ENCODE results near the gene RAB3IL1.

RAB3IL1 gene

GRCh38 chr11:61907282-61907681, 10.1 kb downstream of the RAB3IL1 start:
- Histone ChIP-seq H3K9ac (ENCODE audit: low read depth, low read length) (no peak overlapping the region), H3K9me3 (ENCODE audit: insufficient read depth, low read depth, low read length) (no peaks in the 10 kb centered on the region), H3K27ac (ENCODE audit: low read length) (no peak overlapping the region), H3K4me1 (ENCODE audit: insufficient read depth, low read length) (peaks cover 14% of the 10 kb centered on the region; the same call in 1 of the 2 replicates), H3K27me3 (ENCODE audit: insufficient read depth, low read length) (no peaks in the 10 kb centered on the region), H3K36me3 (ENCODE audit: insufficient read depth, low read depth, low read length) (no peaks in the 10 kb centered on the region), H3K4me3 (ENCODE audit: low read length) (no peak overlapping the region)

- Histone ChIP-seq H3K27me3 (ENCODE audit: insufficient read depth, low read length) (no peaks in the 10 kb centered on the region), H3K4me1 (ENCODE audit: insufficient read depth, low read length) (peaks cover 14% of the 10 kb centered on the region; the same call in 1 of the 2 replicates), H3K27ac (ENCODE audit: low read length) (no peak overlapping the region), H3K9ac (ENCODE audit: low read depth, low read length) (no peak overlapping the region), H3K4me3 (ENCODE audit: low read length) (no peak overlapping the region), H3K36me3 (ENCODE audit: insufficient read depth, low read depth, low read length) (no peaks in the 10 kb centered on the region), H3K9me3 (ENCODE audit: insufficient read depth, low read depth, low read length) (no peaks in the 10 kb centered on the region)
These were observed 10.8 kb downstream of the RAB3IL1 start for GRCh38 chr11:61906522-61906909.

- no peaks in the 10 kb centered on the region for H3K36me3 ChIP-seq (ENCODE audit: insufficient read depth, low read depth, low read length)
- H3K9me3 ChIP-seq (ENCODE audit: insufficient read depth, low read depth, low read length): no peaks in the 10 kb centered on the region
- no peaks in the 10 kb centered on the region for H3K27me3 ChIP-seq (ENCODE audit: insufficient read depth, low read length)
- peaks cover 14% of the 10 kb centered on the region; the same call in 1 of the 2 replicates for H3K4me1 ChIP-seq (ENCODE audit: insufficient read depth, low read length)
- no peak overlapping the region for H3K4me3 ChIP-seq (ENCODE audit: low read length)
- no peak overlapping the region for H3K9ac ChIP-seq (ENCODE audit: low read depth, low read length)
- no peak overlapping the region for H3K27ac ChIP-seq (ENCODE audit: low read length)
These were observed 11.4 kb downstream of the RAB3IL1 start for GRCh38 chr11:61905801-61906521.

- H3K4me1 ChIP-seq (ENCODE audit: insufficient read depth, low read length): peaks cover 14% of the 10 kb centered on the region; the same call in 1 of the 2 replicates
These were observed 12.2 kb downstream of the RAB3IL1 start for GRCh38 chr11:61905067-61905696.

GRCh38 chr11:61904539-61905048, 12.8 kb downstream of the RAB3IL1 start:
- Histone ChIP-seq H3K27ac (ENCODE audit: low read length) (no peak overlapping the region), H3K4me3 (ENCODE audit: low read length) (peak overlapping the region; percentile 55; the same call in 1 of the 2 replicates), H3K27me3 (ENCODE audit: insufficient read depth, low read length) (no peaks in the 10 kb centered on the region), H3K9me3 (ENCODE audit: insufficient read depth, low read depth, low read length) (no peaks in the 10 kb centered on the region), H3K9ac (ENCODE audit: low read depth, low read length) (peak overlapping the region; percentile 37; the same call in 1 of the 2 replicates), H3K36me3 (ENCODE audit: insufficient read depth, low read depth, low read length) (no peaks in the 10 kb centered on the region), H3K4me1 (ENCODE audit: insufficient read depth, low read length) (peaks cover 14% of the 10 kb centered on the region; the same call in 1 of the 2 replicates)

More at GRCh38 chr11:61905067-61905696, 12.2 kb downstream of the RAB3IL1 start:
- no peak overlapping the region; the same call in 1 of the 2 replicates for H3K9ac ChIP-seq (ENCODE audit: low read depth, low read length)
- H3K4me3 ChIP-seq (ENCODE audit: low read length): no peak overlapping the region
- no peaks in the 10 kb centered on the region for H3K36me3 ChIP-seq (ENCODE audit: insufficient read depth, low read depth, low read length)
- H3K27me3 ChIP-seq (ENCODE audit: insufficient read depth, low read length): no peaks in the 10 kb centered on the region
- H3K9me3 ChIP-seq (ENCODE audit: insufficient read depth, low read depth, low read length): no peaks in the 10 kb centered on the region
- H3K27ac ChIP-seq (ENCODE audit: low read length): no peak overlapping the region

GRCh38 chr11:61903845-61904244, 13.5 kb downstream of the RAB3IL1 start:
- H3K4me3 ChIP-seq (ENCODE audit: low read length): peak overlapping the region; percentile 55; the same call in 1 of the 2 replicates

GRCh38 chr11:61902313-61902712, 15.1 kb downstream of the RAB3IL1 start:
- Histone ChIP-seq H3K9me3 (ENCODE audit: insufficient read depth, low read depth, low read length) (no peaks in the 10 kb centered on the region), H3K4me3 (ENCODE audit: low read length) (no peak overlapping the region), H3K27ac (ENCODE audit: low read length) (no peak overlapping the region), H3K36me3 (ENCODE audit: insufficient read depth, low read depth, low read length) (no peaks in the 10 kb centered on the region), H3K4me1 (ENCODE audit: insufficient read depth, low read length) (peaks cover 4% of the 10 kb centered on the region; the same call in 1 of the 2 replicates), H3K9ac (ENCODE audit: low read depth, low read length) (no peak overlapping the region), H3K27me3 (ENCODE audit: insufficient read depth, low read length) (no peaks in the 10 kb centered on the region)

More at GRCh38 chr11:61903845-61904244, 13.5 kb downstream of the RAB3IL1 start:
- no peaks in the 10 kb centered on the region for H3K9me3 ChIP-seq (ENCODE audit: insufficient read depth, low read depth, low read length)
- no peaks in the 10 kb centered on the region for H3K27me3 ChIP-seq (ENCODE audit: insufficient read depth, low read length)
- peaks cover 8% of the 10 kb centered on the region; the same call in 1 of the 2 replicates for H3K4me1 ChIP-seq (ENCODE audit: insufficient read depth, low read length)
- no peaks in the 10 kb centered on the region for H3K36me3 ChIP-seq (ENCODE audit: insufficient read depth, low read depth, low read length)
- H3K27ac ChIP-seq (ENCODE audit: low read length): no peak overlapping the region
- no peak overlapping the region; the same call in 1 of the 2 replicates for H3K9ac ChIP-seq (ENCODE audit: low read depth, low read length)

- H3K4me1 ChIP-seq (ENCODE audit: insufficient read depth, low read length): peaks cover 4% of the 10 kb centered on the region; the same call in 1 of the 2 replicates
- no peak overlapping the region for H3K27ac ChIP-seq (ENCODE audit: low read length)
- H3K9me3 ChIP-seq (ENCODE audit: insufficient read depth, low read depth, low read length): no peaks in the 10 kb centered on the region
- no peak overlapping the region for H3K9ac ChIP-seq (ENCODE audit: low read depth, low read length)
- no peaks in the 10 kb centered on the region for H3K27me3 ChIP-seq (ENCODE audit: insufficient read depth, low read length)
- no peaks in the 10 kb centered on the region for H3K36me3 ChIP-seq (ENCODE audit: insufficient read depth, low read depth, low read length)
- H3K4me3 ChIP-seq (ENCODE audit: low read length): no peak overlapping the region
These were observed 16.0 kb downstream of the RAB3IL1 start for GRCh38 chr11:61901397-61901796.

GRCh38 chr11:61900251-61900650, 17.1 kb downstream of the RAB3IL1 start:
- H3K27ac ChIP-seq (ENCODE audit: low read length): no peak overlapping the region
- no peaks in the 10 kb centered on the region for H3K9me3 ChIP-seq (ENCODE audit: insufficient read depth, low read depth, low read length)
- no peak overlapping the region for H3K9ac ChIP-seq (ENCODE audit: low read depth, low read length)
- H3K27me3 ChIP-seq (ENCODE audit: insufficient read depth, low read length): no peaks in the 10 kb centered on the region
- H3K36me3 ChIP-seq (ENCODE audit: insufficient read depth, low read depth, low read length): no peaks in the 10 kb centered on the region
- peaks cover 4% of the 10 kb centered on the region; the same call in 1 of the 2 replicates for H3K4me1 ChIP-seq (ENCODE audit: insufficient read depth, low read length)
- no peak overlapping the region for H3K4me3 ChIP-seq (ENCODE audit: low read length)

GRCh38 chr11:61899146-61899841, 18.1 kb downstream of the RAB3IL1 start:
- Histone ChIP-seq H3K27me3 (ENCODE audit: insufficient read depth, low read length) (no peaks in the 10 kb centered on the region), H3K4me3 (ENCODE audit: low read length) (no peak overlapping the region), H3K4me1 (ENCODE audit: insufficient read depth, low read length) (peaks cover 4% of the 10 kb centered on the region; the same call in 1 of the 2 replicates), H3K36me3 (ENCODE audit: insufficient read depth, low read depth, low read length) (no peaks in the 10 kb centered on the region), H3K27ac (ENCODE audit: low read length) (no peak overlapping the region), H3K9me3 (ENCODE audit: insufficient read depth, low read depth, low read length) (no peaks in the 10 kb centered on the region), H3K9ac (ENCODE audit: low read depth, low read length) (no peak overlapping the region)

- Histone ChIP-seq H3K36me3 (ENCODE audit: insufficient read depth, low read depth, low read length) (no peaks in the 10 kb centered on the region), H3K27me3 (ENCODE audit: insufficient read depth, low read length) (no peaks in the 10 kb centered on the region), H3K27ac (ENCODE audit: low read length) (no peak overlapping the region), H3K9me3 (ENCODE audit: insufficient read depth, low read depth, low read length) (no peaks in the 10 kb centered on the region), H3K9ac (ENCODE audit: low read depth, low read length) (no peak overlapping the region), H3K4me1 (ENCODE audit: insufficient read depth, low read length) (no peaks in the 10 kb centered on the region), H3K4me3 (ENCODE audit: low read length) (no peak overlapping the region)
These were observed 19.2 kb downstream of the RAB3IL1 start for GRCh38 chr11:61898247-61898582.

Data from iPS-20b (cell line).